HG03064 (cell line): ENCODE results near the gene GPC4.
"Not testable (repeated sequence)": the region's sequence is repeated elsewhere in the genome, so short reads cannot be mapped to it uniquely, and the experiment has no call there.

Experiments used
- ATAC-seq: cut with Tn5 transposase; IDR thresholded peaks from one replicate; pipeline ENCODE4 v1.9.1; 2021; ENCODE audit warnings: low read depth; ENCODE audit not compliant: unreplicated experiment

Gene GPC4

GRCh38 chrX:133308499-133308897 is 106.8 kb downstream of the GPC4 start:
- no peak for ATAC-seq

GRCh38 chrX:133307637-133308498 is 107.4 kb downstream of the GPC4 start:
- ATAC-seq, result no peak

- no peak for ATAC-seq
Observed at GRCh38 chrX:133307094-133307493, 108.2 kb downstream of the GPC4 start.

DNA sequence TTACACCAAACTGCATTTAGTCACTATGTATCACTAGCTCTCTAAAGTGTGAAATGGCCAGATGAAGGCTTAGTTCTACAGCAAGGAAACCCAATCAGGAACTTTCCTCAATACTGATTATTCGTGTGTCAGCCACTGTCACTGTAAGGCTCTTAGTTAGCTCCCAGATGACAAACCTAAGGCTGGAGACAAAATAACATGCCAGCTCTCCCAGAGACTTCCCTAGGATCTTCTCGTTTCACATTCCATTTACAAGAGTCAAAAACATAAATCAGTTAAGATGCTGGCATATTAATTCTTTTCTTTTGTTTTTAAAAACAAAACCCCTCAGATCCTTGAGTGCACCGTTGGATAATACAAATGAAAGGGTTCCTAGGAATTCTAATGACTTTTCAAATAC is 109.0 kb downstream of the GPC4 start:
- ATAC-seq, result no peak

DNA sequence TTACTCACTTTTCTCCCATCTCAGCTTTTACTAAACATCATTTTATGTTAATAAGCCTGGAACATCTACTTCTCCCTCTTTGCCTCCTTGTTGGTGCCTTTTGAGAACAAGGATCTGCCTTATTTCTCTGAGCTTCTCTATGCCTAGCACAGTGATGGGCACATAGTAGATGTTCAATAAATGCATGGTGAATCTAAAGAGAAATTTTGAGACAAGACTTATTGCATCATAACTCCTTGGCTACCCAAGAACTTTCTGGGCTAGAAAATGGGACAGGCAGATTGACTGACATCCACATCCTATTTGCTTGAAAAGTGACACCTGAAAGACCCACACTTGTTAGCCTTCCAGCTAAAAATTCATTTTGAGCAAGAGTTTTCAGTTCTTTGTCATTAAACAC is 109.9 kb downstream of the GPC4 start:
- ATAC-seq, result no peak

DNA sequence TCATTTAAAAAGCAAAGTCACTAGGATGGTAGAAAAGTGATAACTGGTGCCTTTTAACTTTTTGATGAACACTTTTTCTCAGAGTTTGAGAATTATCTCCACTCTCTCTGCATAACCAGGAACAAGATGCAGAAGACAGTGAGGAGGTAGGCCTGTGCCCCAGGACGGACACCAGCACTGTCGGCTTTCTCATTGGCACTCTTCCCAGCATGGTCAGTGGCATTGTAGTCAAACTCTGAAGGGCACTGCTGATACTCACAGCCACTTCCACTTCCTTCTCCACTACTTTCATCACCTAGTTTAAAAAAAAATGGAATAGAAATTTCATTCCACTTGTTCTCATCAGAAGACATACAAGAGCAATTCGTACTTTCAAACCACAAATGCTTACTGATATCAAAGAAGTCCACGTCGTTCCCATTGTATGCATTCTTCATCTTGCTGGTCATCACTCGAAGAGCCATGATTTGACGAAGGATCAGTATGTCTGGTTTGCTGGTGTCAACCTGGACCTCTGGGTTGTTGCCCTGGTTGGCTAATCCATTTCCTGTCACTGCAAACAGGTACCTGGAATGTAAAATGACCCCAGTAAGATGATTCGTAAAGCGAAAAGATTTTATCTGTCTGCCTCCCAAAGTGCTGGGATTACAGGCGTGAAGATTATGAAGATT is 112.4 kb downstream of the GPC4 start:
- no peak for ATAC-seq

DNA sequence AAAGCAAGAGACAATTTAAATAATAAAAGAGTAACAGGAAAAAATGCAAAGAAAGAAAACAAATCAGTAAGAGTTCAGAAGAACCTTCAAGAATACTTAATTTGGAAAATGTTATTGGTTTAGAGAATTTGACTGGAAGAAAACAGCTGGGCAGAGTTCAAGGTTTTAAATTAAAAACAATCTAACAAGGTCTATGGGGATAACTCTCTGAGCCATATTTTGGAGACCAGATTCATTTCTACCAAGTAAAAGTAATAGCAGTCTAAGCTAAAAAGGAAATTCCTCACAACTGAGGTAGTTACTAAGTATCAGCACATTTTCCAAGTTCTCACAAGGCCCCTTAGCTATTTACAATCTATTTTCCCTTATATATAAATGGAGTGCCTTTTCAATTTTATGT is 114.7 kb downstream of the GPC4 start:
- ATAC-seq, result no peak

GRCh38 chrX:133297284-133297683 is 118.0 kb downstream of the GPC4 start:
- ATAC-seq, result no peak

- no peak for ATAC-seq
Observed at GRCh38 chrX:133294126-133294525, 121.2 kb downstream of the GPC4 start.

DNA sequence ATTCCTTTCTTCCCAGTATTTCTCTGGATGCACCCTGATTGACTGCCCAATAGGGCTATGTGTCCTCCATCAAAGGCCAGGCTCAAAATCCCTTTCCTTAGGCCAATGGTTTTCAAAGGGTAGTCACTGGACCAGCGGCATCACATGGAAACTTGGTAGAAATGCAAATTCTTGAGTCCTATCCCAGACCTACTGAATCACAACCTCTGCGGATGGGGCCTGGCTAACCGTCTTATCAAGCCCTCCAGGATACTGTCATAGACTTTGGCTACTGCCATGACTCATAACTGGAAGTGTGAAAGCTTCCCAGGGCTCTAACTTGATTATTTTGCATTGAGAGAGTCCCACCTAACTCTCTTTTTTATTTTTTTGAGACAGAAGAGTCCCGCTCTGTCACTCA is 125.2 kb downstream of the GPC4 start:
- ATAC-seq, result no peak

DNA sequence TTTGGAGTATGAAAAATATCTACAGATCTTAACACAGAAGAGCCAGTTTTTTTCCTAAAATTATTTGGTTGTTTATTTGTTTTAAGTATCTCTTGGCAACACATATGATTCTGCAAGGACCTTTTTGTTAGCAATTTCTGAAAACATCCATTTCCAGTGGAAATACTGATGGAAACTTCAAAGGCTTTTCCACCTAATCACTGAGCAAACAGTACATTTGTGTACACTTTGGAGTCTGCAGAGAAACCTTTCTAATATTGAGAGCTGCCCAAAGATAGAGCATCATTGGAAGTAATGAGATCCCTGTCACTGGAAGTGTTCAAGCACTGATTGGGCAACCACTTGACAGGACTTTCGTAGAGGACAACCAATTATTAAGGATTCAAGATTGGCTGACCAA is 127.4 kb downstream of the GPC4 start:
- no peak for ATAC-seq

GRCh38 chrX:133285341-133285740 is 129.9 kb downstream of the GPC4 start:
- ATAC-seq, result no peak

DNA sequence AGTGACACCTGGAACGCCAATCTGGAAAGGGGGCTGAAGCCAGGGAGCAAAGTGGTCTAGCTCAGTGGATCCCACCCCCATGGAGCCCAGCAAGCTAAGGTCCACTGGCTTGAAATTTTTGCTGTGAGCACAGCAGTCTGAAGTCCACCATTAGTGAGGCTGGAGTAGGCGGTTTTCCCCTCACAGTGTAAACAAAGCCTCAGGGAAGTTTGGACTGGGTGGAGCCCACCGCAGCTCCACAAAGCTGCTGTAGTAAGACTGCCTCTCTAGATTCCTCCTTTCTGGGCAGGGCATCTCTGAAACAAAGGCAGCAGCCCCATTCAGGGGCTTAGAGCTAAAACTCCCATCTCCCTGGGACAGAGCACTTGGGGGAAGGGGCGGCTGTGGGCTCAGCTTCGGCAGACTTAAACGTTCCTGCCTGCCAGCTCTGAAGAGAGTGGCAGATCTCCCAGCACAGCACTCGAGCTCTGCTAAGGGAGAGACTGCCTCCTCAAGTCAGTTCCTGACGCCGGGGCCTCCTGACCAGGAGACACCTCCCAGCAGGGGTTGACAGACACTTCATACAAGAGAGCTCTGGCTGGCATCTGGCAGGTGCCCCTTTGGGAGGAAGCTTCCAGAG is 136.1 kb downstream of the GPC4 start:
- not testable (repeated sequence) for ATAC-seq

- no peak for ATAC-seq
Observed at GRCh38 chrX:133273180-133273579, 142.1 kb downstream of the GPC4 start.

DNA sequence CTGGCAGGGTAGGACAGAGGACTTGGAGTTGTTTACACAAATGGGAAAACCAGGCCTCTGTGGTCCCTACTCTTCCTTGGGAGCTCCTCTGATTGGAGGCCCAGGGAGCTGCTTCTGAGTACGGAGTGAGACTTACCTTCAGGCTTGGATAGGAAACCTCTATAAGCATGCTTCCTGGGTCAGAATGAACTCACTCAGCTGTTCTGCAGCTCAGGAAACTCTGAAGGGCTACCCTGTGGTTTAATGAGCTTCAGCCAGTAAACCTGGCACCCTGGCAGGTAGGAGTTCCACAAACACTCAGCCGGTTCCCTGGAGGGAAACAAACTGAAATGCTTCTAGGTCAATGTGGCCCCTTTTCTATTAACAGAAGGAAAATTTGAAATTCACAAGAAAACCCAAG is 146.1 kb downstream of the GPC4 start:
- ATAC-seq, result no peak

GRCh38 chrX:133267621-133268020 is 147.7 kb downstream of the GPC4 start:
- no peak for ATAC-seq

DNA sequence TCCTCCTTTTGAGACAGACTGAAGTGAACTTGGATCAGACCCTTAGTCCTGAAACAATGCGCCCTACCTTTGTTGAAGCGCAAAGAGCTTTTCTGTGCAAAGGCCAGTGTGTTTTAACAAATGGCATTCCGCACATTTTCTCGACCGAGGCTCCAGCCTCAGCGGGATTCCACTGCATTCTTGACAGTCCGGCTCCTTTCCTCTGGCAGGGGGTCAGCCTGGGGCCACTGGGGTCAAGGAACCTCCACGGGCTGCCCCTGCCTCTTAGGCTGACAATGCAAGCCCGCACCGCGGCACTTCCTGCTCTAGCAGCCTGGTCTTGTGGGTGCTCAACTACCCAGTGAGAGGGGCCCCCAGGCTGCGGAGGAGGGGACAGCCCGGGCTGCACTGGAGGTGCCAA is 150.0 kb downstream of the GPC4 start:
- no peak for ATAC-seq

- ATAC-seq, result no peak
Observed at GRCh38 chrX:133258481-133258880, 156.8 kb downstream of the GPC4 start.

GRCh38 chrX:133254666-133255065 is 160.6 kb downstream of the GPC4 start:
- no peak for ATAC-seq

GRCh38 chrX:133251204-133251603 is 164.1 kb downstream of the GPC4 start:
- ATAC-seq, result no peak

DNA sequence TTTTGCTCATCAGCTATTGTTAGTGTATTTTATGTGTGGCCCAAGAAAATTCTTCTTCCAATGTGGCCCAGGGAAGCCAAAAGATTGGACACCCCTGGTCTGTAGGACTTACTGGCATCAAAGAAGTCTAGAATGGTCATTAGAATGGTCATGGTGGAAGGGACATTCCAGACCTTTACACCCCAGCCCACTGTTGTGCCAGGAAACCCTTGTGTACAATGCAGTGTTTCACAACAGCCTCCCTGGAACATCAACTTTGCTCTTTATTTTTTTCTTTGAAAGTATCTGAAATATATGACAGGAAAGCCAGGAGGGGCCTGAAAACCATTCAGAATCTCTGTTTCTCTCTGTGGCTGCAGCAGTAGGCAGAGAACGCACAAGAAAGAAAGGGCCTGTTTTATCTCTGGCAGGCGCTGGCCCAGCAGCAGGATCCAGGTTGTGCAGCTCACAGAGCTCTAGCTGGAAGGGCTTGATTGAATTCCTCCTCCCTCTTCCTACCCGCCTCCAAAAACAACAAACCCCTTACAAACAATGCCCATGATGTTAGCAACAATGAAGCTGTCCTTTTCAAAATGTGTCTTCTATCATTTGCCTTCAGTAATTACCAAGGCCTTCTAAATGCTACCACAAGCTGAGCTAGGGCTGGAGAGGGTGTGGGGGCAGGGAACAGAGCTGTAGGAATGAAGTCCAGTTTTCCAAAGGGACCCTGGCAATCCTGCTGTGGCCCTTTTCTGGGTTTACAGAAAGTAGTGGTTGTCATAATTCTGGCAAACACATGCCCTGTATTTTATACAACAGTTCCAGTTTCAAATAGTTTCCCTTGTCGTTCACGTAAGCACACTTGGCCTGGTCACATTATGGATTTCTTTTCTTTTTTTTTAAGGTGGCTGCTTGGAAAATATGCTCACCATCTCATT is 164.8 kb downstream of the GPC4 start:
- no peak for ATAC-seq
